Neural cell (in vitro differentiated cells): Measurements from ENCODE around the gene ORM2. TPM values are rescaled to one million over a fixed set of nuclear protein-coding genes. Genes with fewer than 3 reads are reported as not detected.

Source experiments
- H2AFZ ChIP-seq: fragments of 200-600, 300-800 bp; sonication (generic), shearing (Covaris generic); 2 replicates; pipeline ENCODE4 v1.6.0; 2014; ENCODE audit warnings: low read depth, mild to moderate bottlenecking, antibody characterized with exemption, low read length, moderate library complexity
- H3F3A ChIP-seq: fragments of 200-600 bp; shearing (Covaris generic); 2 replicates; pipeline ENCODE4 v1.6.1; 2016; ENCODE audit warnings: mild to moderate bottlenecking, moderate library complexity, mixed read lengths, antibody characterized with exemption, low read length; ENCODE audit not compliant: insufficient read depth, poor library complexity, severe bottlenecking
- H3K27ac ChIP-seq: fragments of 200-600, 300-800 bp; sonication (generic), shearing (Covaris generic); 2 replicates; pipeline ENCODE4 v1.5.1; 2014; ENCODE audit warnings: mild to moderate bottlenecking, low read length, moderate library complexity
- H3K27me3 ChIP-seq: fragments of 300-800, 200-600 bp; sonication (generic), shearing (Covaris generic); 2 replicates; pipeline ENCODE4 v1.6.0; 2014; ENCODE audit warnings: mild to moderate bottlenecking, low read depth, low read length, moderate library complexity; ENCODE audit not compliant: insufficient read depth
- H3K36me3 ChIP-seq: fragments of 300-800, 200-600 bp; sonication (generic), shearing (Covaris generic); 2 replicates; pipeline ENCODE4 v1.5.1; 2014; ENCODE audit warnings: mild to moderate bottlenecking, antibody characterized with exemption, low read length, moderate library complexity; ENCODE audit not compliant: insufficient read depth
- H3K4me2 ChIP-seq: fragments of 300-800, 200-600 bp; sonication (generic), shearing (Covaris generic); 2 replicates; pipeline ENCODE4 v1.6.0; 2014; ENCODE audit warnings: mild to moderate bottlenecking, low read length
- H3K4me3 ChIP-seq: fragments of 300-800, 200-600 bp; sonication (generic), shearing (Covaris generic); 2 replicates; pipeline ENCODE4 v1.5.1; 2014; ENCODE audit warnings: mild to moderate bottlenecking, low read length, moderate library complexity
- H3K79me2 ChIP-seq: fragments of 200-600 bp; shearing (Covaris generic); replicated peaks from 2 replicates; pipeline ENCODE4 v1.6.0; 2014; ENCODE audit warnings: mild to moderate bottlenecking, low read length, moderate library complexity; ENCODE audit not compliant: insufficient read depth
- H3K9ac ChIP-seq: fragments of 300-800, 200-600 bp; sonication (generic), shearing (Covaris generic); 2 replicates; pipeline ENCODE4 v1.6.1; 2016; ENCODE audit warnings: mild to moderate bottlenecking, low read length, mixed read lengths
- H3K9me2 ChIP-seq: fragments of 200-600 bp; shearing (Covaris generic); 2 replicates; pipeline ENCODE4 v1.6.1; 2016; ENCODE audit warnings: mild to moderate bottlenecking, low read length, mixed read lengths; ENCODE audit not compliant: insufficient read depth
- H3K9me3 ChIP-seq: fragments of 200-600, 300-800 bp; sonication (generic), shearing (Covaris generic); 2 replicates; pipeline ENCODE4 v1.6.1; 2016; ENCODE audit warnings: mild to moderate bottlenecking, mixed run types, low read length, moderate library complexity, mixed read lengths
- H4K20me1 ChIP-seq: fragments of 200-600 bp; shearing (Covaris generic); 2 replicates; pipeline ENCODE4 v1.6.1; 2016; ENCODE audit warnings: mild to moderate bottlenecking, mixed run types; ENCODE audit not compliant: insufficient read depth
- EP300 ChIP-seq: fragments of 450-650 bp; conservative IDR thresholded peaks from 2 replicates; pipeline ENCODE4 v1.6.1; 2014; ENCODE audit warnings: antibody characterized with exemption, mild to moderate bottlenecking, moderate library complexity; ENCODE audit not compliant: poor library complexity, severe bottlenecking
- EZH2 ChIP-seq: fragments of 200-600, 300-800 bp; shearing (Covaris generic), sonication (generic); IDR thresholded peaks from 2 replicates; pipeline ENCODE4 v1.6.1; 2014; ENCODE audit warnings: antibody characterized with exemption, low read length, borderline replicate concordance, mild to moderate bottlenecking; ENCODE audit not compliant: insufficient read depth, poor library complexity, severe bottlenecking
- MXI1 ChIP-seq: fragments of 450-650 bp; conservative IDR thresholded peaks from 2 replicates; pipeline ENCODE4 v1.6.1; 2014; ENCODE audit warnings: antibody characterized with exemption, mild to moderate bottlenecking; ENCODE audit not compliant: poor library complexity, severe bottlenecking
- POLR2AphosphoS5 ChIP-seq: IDR thresholded peaks from 2 replicates; pipeline ENCODE4 v1.6.1; 2012
- RAD21 ChIP-seq: fragments of 450-650 bp; conservative IDR thresholded peaks from 2 replicates; pipeline ENCODE4 v1.6.1; 2014; ENCODE audit warnings: antibody characterized with exemption, mild to moderate bottlenecking, moderate library complexity
- SMC3 ChIP-seq: fragments of 450-650 bp; conservative IDR thresholded peaks from 2 replicates; pipeline ENCODE4 v1.6.1; 2014; ENCODE audit warnings: antibody characterized with exemption, mild to moderate bottlenecking, moderate library complexity; ENCODE audit not compliant: poor library complexity
- TAF1 ChIP-seq: IDR thresholded peaks from 2 replicates; pipeline ENCODE4 v1.6.1; 2012; ENCODE audit warnings: low read depth
- polyA plus RNA-seq: library from polyadenylated mRNA; depleted of rRNA; stranded (reverse); fragments of >200 nt; gene quantifications from 2 replicates; pipeline ENCODE4 v1.2.3, GENCODE V29; 2014
- TF ChIP-seq, protein P1 (sequence below): IDR thresholded peaks from 2 replicates; pipeline ENCODE4 v1.6.1; 2012; ENCODE audit warnings: borderline replicate concordance
- TF ChIP-seq, protein P2 (sequence below): fragments of 450-650 bp; IDR thresholded peaks from 2 replicates; pipeline ENCODE4 v1.5.1; 2014; ENCODE audit warnings: antibody characterized with exemption, mild to moderate bottlenecking, moderate library complexity; ENCODE audit not compliant: poor library complexity, severe bottlenecking

ORM2 gene
- polyA plus RNA-seq, 1 donor from 2014 or later = not detected

GRCh38 chr9:114367772-114368569, 38.3 kb downstream of the ORM2 start:
- H3K27me3 ChIP-seq = no peaks in the 10 kb centered on the region

DNA sequence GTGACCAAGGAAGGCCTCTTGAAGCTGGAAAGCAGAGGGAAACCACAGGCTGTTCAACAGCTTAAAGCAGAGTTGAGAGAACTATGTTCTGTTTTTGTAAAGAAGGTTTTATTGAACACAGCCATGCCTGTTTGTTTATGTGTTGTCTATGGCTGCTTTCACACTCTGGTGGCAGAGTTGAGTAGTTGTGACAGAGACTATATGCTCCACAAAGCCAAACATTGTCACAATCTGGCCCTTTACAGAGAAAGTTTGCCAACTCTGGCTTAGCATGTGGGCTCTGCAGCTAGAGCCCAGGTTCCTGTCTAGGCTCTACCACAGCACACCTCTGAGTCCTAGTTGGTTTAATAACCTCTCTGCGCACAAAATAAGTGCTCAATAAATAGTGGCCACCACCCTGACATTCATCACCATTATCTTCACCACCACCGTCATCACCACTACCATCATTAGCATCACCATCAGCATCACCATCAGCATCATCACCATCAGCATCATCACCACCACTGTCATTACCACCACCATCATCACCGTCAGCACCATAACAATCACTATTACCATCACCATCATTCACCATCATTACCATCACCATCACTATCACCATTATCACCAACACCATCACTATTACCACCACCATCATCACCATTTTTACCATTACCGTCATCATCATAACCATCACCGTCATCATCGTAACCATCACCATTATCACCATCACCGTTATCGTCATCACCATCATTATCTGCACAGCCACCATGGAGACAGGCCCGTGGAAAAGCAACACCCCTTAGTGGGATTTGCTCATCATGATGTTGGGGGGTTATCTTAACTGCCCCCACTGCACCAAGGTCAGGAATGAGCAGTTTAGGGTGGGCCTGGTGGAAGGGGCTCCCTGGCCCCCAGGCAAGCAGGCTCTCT, 39.8 kb downstream of the ORM2 start:
- Histone ChIP-seq H3K9me3 (no peaks in the 10 kb centered on the region), H3K9me2 (no peaks in the 10 kb centered on the region), H3K79me2 (no peaks in the 10 kb centered on the region), H4K20me1 (no peaks in the 10 kb centered on the region), H3K4me3 (no peak overlapping the region), H3K36me3 (no peaks in the 10 kb centered on the region), H3K4me2 (no peak overlapping the region), H3K27me3 (no peaks in the 10 kb centered on the region), H2AFZ (no peak overlapping the region), H3F3A (no peaks in the 10 kb centered on the region), H3K27ac (no peak overlapping the region), H3K9ac (no peak overlapping the region)
- no peak for TF ChIP-seq SMC3
- no peak for TF ChIP-seq TAF1
- TF ChIP-seq POLR2AphosphoS5 = no peak
- TF ChIP-seq, protein P1, sequence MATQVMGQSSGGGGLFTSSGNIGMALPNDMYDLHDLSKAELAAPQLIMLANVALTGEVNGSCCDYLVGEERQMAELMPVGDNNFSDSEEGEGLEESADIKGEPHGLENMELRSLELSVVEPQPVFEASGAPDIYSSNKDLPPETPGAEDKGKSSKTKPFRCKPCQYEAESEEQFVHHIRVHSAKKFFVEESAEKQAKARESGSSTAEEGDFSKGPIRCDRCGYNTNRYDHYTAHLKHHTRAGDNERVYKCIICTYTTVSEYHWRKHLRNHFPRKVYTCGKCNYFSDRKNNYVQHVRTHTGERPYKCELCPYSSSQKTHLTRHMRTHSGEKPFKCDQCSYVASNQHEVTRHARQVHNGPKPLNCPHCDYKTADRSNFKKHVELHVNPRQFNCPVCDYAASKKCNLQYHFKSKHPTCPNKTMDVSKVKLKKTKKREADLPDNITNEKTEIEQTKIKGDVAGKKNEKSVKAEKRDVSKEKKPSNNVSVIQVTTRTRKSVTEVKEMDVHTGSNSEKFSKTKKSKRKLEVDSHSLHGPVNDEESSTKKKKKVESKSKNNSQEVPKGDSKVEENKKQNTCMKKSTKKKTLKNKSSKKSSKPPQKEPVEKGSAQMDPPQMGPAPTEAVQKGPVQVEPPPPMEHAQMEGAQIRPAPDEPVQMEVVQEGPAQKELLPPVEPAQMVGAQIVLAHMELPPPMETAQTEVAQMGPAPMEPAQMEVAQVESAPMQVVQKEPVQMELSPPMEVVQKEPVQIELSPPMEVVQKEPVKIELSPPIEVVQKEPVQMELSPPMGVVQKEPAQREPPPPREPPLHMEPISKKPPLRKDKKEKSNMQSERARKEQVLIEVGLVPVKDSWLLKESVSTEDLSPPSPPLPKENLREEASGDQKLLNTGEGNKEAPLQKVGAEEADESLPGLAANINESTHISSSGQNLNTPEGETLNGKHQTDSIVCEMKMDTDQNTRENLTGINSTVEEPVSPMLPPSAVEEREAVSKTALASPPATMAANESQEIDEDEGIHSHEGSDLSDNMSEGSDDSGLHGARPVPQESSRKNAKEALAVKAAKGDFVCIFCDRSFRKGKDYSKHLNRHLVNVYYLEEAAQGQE = no peak
- no peak for TF ChIP-seq EZH2
- no peak for TF ChIP-seq RAD21
- TF ChIP-seq MXI1 = no peak
- TF ChIP-seq EP300 = no peak
- TF ChIP-seq, protein P2, sequence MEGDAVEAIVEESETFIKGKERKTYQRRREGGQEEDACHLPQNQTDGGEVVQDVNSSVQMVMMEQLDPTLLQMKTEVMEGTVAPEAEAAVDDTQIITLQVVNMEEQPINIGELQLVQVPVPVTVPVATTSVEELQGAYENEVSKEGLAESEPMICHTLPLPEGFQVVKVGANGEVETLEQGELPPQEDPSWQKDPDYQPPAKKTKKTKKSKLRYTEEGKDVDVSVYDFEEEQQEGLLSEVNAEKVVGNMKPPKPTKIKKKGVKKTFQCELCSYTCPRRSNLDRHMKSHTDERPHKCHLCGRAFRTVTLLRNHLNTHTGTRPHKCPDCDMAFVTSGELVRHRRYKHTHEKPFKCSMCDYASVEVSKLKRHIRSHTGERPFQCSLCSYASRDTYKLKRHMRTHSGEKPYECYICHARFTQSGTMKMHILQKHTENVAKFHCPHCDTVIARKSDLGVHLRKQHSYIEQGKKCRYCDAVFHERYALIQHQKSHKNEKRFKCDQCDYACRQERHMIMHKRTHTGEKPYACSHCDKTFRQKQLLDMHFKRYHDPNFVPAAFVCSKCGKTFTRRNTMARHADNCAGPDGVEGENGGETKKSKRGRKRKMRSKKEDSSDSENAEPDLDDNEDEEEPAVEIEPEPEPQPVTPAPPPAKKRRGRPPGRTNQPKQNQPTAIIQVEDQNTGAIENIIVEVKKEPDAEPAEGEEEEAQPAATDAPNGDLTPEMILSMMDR = no peak

More at GRCh38 chr9:114367772-114368569, 38.3 kb downstream of the ORM2 start:
- H4K20me1 ChIP-seq = no peaks in the 10 kb centered on the region
- H3K9me2 ChIP-seq = no peaks in the 10 kb centered on the region
- no peaks in the 10 kb centered on the region for H3K36me3 ChIP-seq
- no peaks in the 10 kb centered on the region for H3K9me3 ChIP-seq
- no peaks in the 10 kb centered on the region for H3F3A ChIP-seq
- no peak overlapping the region for H3K4me2 ChIP-seq
- no peak overlapping the region for H2AFZ ChIP-seq
- TF ChIP-seq EP300 = no peak
- TF ChIP-seq RAD21 = no peak
- TF ChIP-seq TAF1 = no peak
- TF ChIP-seq MXI1 = no peak
- no peak for TF ChIP-seq EZH2
- no peak for TF ChIP-seq POLR2AphosphoS5
- TF ChIP-seq, protein P1 = no peak
- H3K79me2 ChIP-seq = no peaks in the 10 kb centered on the region
- H3K9ac ChIP-seq = no peak overlapping the region
- no peak overlapping the region for H3K4me3 ChIP-seq
- H3K27ac ChIP-seq = no peak overlapping the region
